NCI-H460 (cell line): ENCODE results near the gene SCN1A. TPM values are rescaled to one million over a fixed set of nuclear protein-coding genes. Genes with fewer than 3 reads are reported as not detected.
"Not testable (repeated sequence)": the region's sequence is repeated elsewhere in the genome, so short reads cannot be mapped to it uniquely, and the experiment has no call there.

Experiments
- DNase-seq: peaks from one replicate; pipeline ENCODE4 v3.0.0-alpha.2; 2016; ENCODE audit warnings: low read depth; ENCODE audit errors: extremely low read depth
- polyA plus RNA-seq: library from polyadenylated mRNA; depleted of rRNA; stranded (reverse); fragments of >200 nt; gene quantifications from 2 replicates; pipeline ENCODE4 v1.2.3, GENCODE V29; 2014; cell fraction: nucleus; rRNA removed
- total RNA-seq: library from RNA; depleted of rRNA; stranded (reverse); fragments of >200 nt; shearing (Covaris generic); gene quantifications from 2 replicates; pipeline ENCODE4 v1.2.3, GENCODE V29; 2014; rRNA removed

SCN1A gene
- total RNA-seq = 0.05 TPM in 1 of 2 replicates, not detected in the other
- 0.57 TPM in 2 replicates for polyA plus RNA-seq

GRCh38 chr2:166127217-166128155, at the start of gene SCN1A:
Gene SCN1A (minus strand): TSS chr2:166128020. CDS start chr2:166073621, 54,399 bp downstream.
- peak; percentile 29 for DNase-seq

- no peak for DNase-seq
These were observed 45.4 kb upstream of the SCN1A start for GRCh38 chr2:166173263-166173662.

DNA sequence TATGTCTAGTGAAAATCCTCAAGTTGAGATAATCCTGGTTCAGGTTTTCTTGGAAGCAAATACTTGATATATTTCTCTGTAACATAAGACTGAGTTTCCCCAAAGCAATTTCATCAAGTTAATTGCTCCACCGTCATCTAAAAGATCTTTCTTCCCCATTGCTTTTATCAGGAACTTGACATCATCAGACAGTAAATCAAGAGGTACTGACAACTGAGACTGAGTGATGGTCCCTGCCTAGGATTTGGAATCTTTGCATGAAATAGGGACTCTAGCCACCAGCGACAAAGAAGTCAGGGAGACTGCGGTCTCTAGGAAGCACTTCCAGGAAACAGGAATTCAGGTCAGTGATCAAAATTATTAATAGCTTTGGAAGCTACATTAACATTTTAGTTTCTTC, 43.4 kb upstream of the SCN1A start:
- no peak for DNase-seq

- no peak for DNase-seq
These were observed 42.5 kb upstream of the SCN1A start for GRCh38 chr2:166170356-166170755.

- DNase-seq = no peak
These were observed 39.6 kb upstream of the SCN1A start for GRCh38 chr2:166167449-166167848.

DNA sequence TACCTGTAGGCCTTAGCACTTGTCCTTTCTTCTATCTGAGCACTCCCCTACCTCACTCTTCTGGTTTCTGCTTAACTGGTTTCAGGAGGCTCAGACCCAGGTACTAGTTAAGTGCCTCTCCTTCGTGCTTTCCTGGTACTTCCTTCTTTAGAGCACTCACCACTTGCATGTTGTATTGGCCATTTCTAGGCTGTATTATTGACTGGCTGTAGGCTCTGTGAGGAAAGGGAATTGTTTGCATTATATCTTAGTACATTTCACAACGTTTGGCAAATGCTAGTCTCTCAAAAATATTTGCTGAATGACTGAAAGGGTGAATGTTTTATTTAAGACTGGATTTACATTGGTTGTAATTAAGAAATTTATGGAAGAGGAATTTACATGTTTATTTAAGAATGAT, 36.0 kb upstream of the SCN1A start:
- no peak for DNase-seq

- DNase-seq = no peak
These were observed 30.7 kb upstream of the SCN1A start for GRCh38 chr2:166158546-166158945.

- DNase-seq = no peak
These were observed 29.8 kb upstream of the SCN1A start for GRCh38 chr2:166157578-166157977.

GRCh38 chr2:166156985-166157490, 29.2 kb upstream of the SCN1A start:
- no peak for DNase-seq

GRCh38 chr2:166155589-166155988, 27.8 kb upstream of the SCN1A start:
- no peak for DNase-seq

DNA sequence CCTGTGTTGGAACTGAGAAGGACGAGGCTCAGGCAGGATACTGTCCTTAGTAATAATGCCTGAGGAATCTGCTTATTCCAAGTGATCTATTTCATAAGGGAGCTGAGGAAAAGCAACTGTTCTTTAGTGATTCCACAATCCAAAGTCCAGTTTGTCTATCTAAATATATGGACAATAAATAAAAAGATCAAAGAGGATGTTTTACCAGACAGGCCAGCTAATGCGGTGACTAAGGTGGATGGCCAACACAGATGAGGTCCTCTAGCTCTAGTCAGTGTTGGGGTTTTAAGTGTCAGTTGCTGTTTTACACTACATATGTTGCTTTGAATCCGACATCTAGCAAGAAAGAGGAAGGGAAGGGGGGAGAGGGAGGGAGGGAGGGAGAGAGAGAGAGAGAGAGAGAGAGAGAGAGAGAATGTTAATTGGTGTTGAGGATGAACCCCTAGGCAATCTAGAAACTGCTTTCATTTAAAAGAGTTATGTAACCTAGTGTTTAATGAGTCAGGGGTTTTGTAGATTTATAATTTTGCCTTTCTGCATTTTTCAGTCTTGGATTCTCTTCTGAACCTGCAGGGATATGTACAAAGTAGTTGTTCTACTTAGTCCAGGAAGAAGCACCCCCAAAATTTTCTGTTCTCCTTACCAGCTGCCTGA, 27.0 kb upstream of the SCN1A start:
- DNase-seq = no peak

DNA sequence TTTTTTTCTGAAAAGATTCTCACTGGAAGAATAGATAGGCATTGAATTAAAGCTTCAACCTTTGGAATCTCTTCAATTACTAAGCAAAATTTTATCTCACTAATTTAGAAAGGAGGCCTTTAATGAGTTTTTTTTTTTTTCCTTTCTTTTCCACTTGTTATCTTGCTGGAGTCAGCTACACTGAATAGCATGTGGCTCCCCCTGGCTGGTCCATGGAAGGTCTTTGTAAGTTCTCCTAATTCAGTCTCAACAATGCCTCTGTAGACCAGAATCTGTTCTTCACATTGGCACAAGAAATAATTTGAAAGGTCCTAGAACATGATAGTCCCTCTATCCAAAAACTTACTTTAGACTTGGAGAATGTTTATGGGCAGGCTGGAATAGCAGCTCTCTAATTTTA, 24.2 kb upstream of the SCN1A start:
- no peak for DNase-seq

GRCh38 chr2:166148500-166149400, 20.9 kb upstream of the SCN1A start:
- no peak for DNase-seq

DNA sequence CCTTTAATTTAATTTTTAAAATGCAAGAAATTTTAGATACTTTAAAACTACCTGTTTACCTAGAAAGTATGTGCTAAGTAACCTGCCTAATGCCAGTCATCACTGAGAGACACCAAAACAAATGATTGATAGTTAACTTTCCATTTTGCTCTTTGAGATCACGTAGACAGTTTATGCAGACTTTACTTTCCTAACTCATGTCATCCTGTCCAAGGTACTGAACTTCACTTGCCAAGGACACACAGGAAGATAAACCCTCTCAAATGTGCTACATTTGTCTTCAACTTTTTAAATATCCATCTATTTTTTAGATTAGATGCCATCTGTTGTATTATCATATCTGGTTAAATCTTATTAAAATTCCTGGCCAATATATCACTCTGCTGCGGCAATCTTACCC, 20.1 kb upstream of the SCN1A start:
- no peak for DNase-seq

- no peak for DNase-seq
These were observed 16.3 kb upstream of the SCN1A start for GRCh38 chr2:166144071-166144470.

- DNase-seq = no peak
These were observed 13.1 kb upstream of the SCN1A start for GRCh38 chr2:166140932-166141331.

DNA sequence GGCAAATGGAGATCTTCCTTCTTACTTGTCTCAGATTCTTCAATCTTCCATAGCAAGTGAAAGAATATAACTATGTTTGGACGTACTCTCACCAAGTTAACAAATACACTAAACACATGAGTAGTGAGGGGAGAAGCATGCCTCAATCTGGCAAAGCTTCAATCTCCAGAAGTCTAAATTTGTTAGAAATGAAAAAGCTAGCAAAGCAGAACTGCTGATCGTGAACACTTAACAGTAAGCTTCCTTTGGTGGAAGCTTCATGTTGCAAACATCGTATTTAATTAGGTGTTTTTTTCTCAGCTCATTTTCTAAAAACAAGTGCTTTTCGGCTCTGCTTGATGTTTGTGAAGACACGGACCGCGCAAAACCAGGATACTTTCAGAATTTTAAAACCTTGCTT, 12.7 kb upstream of the SCN1A start:
- DNase-seq = no peak

DNA sequence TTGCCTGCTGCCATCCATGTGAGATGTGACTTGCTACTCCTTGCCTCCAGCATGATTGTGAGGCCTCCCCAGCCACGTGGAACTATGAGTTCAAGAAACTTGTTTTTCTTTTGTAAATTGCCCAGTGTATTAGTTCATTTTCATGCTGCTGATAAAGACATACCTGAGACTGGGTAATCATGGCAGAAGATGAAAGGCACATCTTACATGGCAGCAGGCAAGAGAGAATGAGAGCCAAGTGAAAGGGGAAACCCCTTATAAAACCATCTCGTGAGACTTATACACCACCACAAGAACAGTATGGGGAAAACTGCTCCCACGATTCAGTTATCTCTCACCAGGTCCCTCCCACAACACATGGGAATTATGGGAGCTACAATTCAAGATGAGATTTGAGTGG, 11.7 kb upstream of the SCN1A start:
- not testable (repeated sequence) for DNase-seq

DNA sequence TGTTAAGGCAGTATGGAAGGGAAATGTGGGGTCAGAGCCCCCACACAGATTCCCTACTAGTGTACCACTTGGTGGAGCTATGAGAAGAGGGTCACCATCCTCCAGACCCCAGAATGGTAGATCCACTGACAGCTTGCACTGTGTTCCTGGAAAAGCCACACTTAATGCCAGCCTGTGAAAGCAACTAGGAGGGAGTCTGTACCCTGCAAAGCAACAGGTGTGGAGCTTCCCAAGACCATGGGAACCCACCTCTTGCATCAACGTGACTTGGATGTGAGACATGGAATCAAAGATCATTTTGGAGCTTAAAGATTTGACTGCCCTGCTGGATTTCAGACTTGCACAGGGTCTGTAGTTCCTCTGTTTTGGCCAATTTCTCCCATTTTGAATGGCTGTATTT, 10.8 kb upstream of the SCN1A start:
- no peak for DNase-seq

- DNase-seq = no peak
These were observed 10.3 kb upstream of the SCN1A start for GRCh38 chr2:166138144-166138543.

DNA sequence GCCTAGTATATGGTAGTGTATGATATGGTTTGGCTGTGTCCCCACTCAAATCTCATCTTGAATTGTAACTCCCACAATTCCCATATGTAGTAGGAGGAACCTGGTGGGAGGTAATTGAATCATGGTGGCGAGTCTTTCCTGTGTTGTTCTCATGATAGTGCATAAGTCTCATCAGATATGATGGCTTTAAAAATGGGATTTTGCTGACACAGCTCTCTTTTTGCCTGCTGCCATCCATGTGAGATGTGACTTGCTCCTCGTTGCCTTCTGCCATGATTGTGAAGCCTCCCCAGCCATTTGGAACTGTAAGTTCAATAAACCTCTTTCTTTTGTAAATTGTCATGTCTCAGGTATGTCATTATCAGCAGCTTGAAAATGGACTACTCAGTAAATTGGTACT, 9.5 kb upstream of the SCN1A start:
- DNase-seq = no peak
